Activated CD4-positive, alpha-beta T cell treated with anti-CD3 and anti-CD28 coated beads for 1 hour (primary cell): Measurements from ENCODE around the gene PLCB4.

ENCODE experiments used
- DNase-seq: peaks from one replicate; pipeline ENCODE4 v3.0.0-alpha.2; 2020

PLCB4 gene

GRCh38 chr20:9062066-9062465 lies 6.8 kb upstream of the PLCB4 start:
- DNase-seq: no peak

GRCh38 chr20:9066191-9066590 lies 2.7 kb upstream of the PLCB4 start:
- DNase-seq: no peak

GRCh38 chr20:9068233-9068801 lies 570 bp upstream of the PLCB4 start:
- DNase-seq: no peak

GRCh38 chr20:9070304-9070703 lies 1.4 kb downstream of the PLCB4 start:
- DNase-seq: no peak

GRCh38 chr20:9071976-9072726 lies 3.3 kb downstream of the PLCB4 start:
- DNase-seq: no peak

- DNase-seq: no peak
Observed at GRCh38 chr20:9072861-9073500, 4.1 kb downstream of the PLCB4 start.

- no peak for DNase-seq
Observed at GRCh38 chr20:9075264-9076095, 6.6 kb downstream of the PLCB4 start.

- no peak for DNase-seq
Observed at GRCh38 chr20:9076440-9076839, 7.6 kb downstream of the PLCB4 start.

GRCh38 chr20:9078826-9079731 lies 10.2 kb downstream of the PLCB4 start:
- no peak for DNase-seq

GRCh38 chr20:9081423-9081966 lies 12.6 kb downstream of the PLCB4 start:
- no peak for DNase-seq

- no peak for DNase-seq
Observed at GRCh38 chr20:9082741-9083140, 13.9 kb downstream of the PLCB4 start.

GRCh38 chr20:9087531-9088217 lies 18.8 kb downstream of the PLCB4 start:
- no peak for DNase-seq

GRCh38 chr20:9088556-9088955 lies 19.7 kb downstream of the PLCB4 start:
- no peak for DNase-seq

- DNase-seq: no peak
Observed at GRCh38 chr20:9092113-9092512, 23.2 kb downstream of the PLCB4 start.

GRCh38 chr20:9092655-9093054 lies 23.8 kb downstream of the PLCB4 start:
- no peak for DNase-seq

- DNase-seq: no peak
Observed at GRCh38 chr20:9093218-9093957, 24.5 kb downstream of the PLCB4 start.

- DNase-seq: no peak
Observed at GRCh38 chr20:9099372-9099771, 30.5 kb downstream of the PLCB4 start.

GRCh38 chr20:9100691-9101090 lies 31.8 kb downstream of the PLCB4 start:
- DNase-seq: no peak

- DNase-seq: no peak
Observed at GRCh38 chr20:9102456-9102855, 33.6 kb downstream of the PLCB4 start.

- DNase-seq: no peak
Observed at GRCh38 chr20:9103955-9104354, 35.1 kb downstream of the PLCB4 start.

GRCh38 chr20:9108260-9108659 lies 39.4 kb downstream of the PLCB4 start:
- no peak for DNase-seq
